Fibroblast of skin of right quadriceps (primary cell): ENCODE results near the gene CDT1.

Experiments used
- DNase-seq: peaks from one replicate; pipeline ENCODE4 v3.0.0-alpha.2; 2013

The CDT1 gene

GRCh38 chr16:88806491-88807111 lies 3.0 kb downstream of the CDT1 start:
- DNase-seq, result no peak

GRCh38 chr16:88807142-88807625 lies 3.6 kb downstream of the CDT1 start:
- DNase-seq, result no peak

GRCh38 chr16:88807626-88808453 lies 4.3 kb downstream of the CDT1 start:
- no peak for DNase-seq

GRCh38 chr16:88809068-88809675 lies 5.6 kb downstream of the CDT1 start:
- DNase-seq, result no peak

GRCh38 chr16:88809676-88810165 lies 6.1 kb downstream of the CDT1 start:
- DNase-seq, result no peak

GRCh38 chr16:88810166-88810911 lies 6.8 kb downstream of the CDT1 start:
- DNase-seq, result no peak

GRCh38 chr16:88810912-88811768 lies 7.6 kb downstream of the CDT1 start:
- peak; percentile 83 for DNase-seq

GRCh38 chr16:88811769-88812512 lies 8.4 kb downstream of the CDT1 start, which contains the start of gene APRT:
Gene APRT, minus strand, starts transcription at chr16:88811928. Its CDS starts 29 bp downstream, at chr16:88811899.
- peak; percentile 93 for DNase-seq

GRCh38 chr16:88812513-88813268 lies 9.1 kb downstream of the CDT1 start:
- peak; percentile 48 for DNase-seq

- DNase-seq, result no peak
Measured at GRCh38 chr16:88813269-88814143, 9.9 kb downstream of the CDT1 start.

GRCh38 chr16:88814144-88814502 lies 10.5 kb downstream of the CDT1 start:
- no peak for DNase-seq

GRCh38 chr16:88815227-88815626 lies 11.6 kb downstream of the CDT1 start:
- no peak for DNase-seq

- no peak for DNase-seq
Measured at GRCh38 chr16:88815901-88816589, 12.5 kb downstream of the CDT1 start.

- no peak for DNase-seq
Measured at GRCh38 chr16:88816736-88817535, 13.3 kb downstream of the CDT1 start.

GRCh38 chr16:88817785-88818574 lies 14.4 kb downstream of the CDT1 start:
- peak; percentile 37 for DNase-seq

- no peak for DNase-seq
Measured at GRCh38 chr16:88818575-88818874, 14.9 kb downstream of the CDT1 start.

- DNase-seq, result no peak
Measured at GRCh38 chr16:88819126-88819525, 15.5 kb downstream of the CDT1 start.
